Fibroblast of lung (primary cell): ENCODE results near the gene PXYLP1.

ENCODE experiments used
- CTCF ChIP-seq, 2 donors: IDR thresholded peaks in 1 of 2; conservative IDR thresholded peaks in 1 of 2; 1 replicate in 1 of 2; 2 replicates in 1 of 2; pipeline ENCODE4 v1.5.1; 2011 to 2012; ENCODE audit warnings: low read length in 2 of 2, control low read depth in 1 of 2, inconsistent platforms in 1 of 2, low read depth in 1 of 2, mild to moderate bottlenecking in 1 of 2
- EZH2 ChIP-seq: IDR thresholded peaks from 2 replicates; pipeline ENCODE4 v1.5.1; 2012; ENCODE audit warnings: low read length, control low read depth, mild to moderate bottlenecking; ENCODE audit errors: missing control alignments

DNA sequence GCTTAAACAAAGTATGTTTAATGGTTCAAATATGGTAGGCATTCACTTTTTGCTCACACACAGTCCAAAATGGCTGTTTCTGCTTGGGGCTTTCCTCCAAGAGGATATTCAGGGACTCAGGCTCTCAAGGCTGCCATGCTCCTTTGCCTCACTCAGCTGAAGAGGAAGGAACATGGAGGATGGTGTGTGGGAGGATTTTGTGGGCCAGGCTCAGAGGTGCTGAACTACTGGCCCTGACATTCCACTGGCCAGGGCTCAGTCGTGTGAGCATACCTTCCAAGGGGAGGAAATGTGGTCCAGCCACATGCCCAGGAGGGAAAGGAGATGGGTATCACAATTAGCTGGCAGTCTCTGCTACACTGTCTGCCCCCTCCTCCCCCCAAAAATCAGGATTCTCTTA is 8.7 kb downstream of the PXYLP1 start:
- no peak for TF ChIP-seq CTCF (conservative IDR thresholded peaks at IDR 0.05 in 1 of 2, IDR thresholded peaks at IDR 0.05 in 1 of 2; ENCODE audit: low read depth in 1 of 2, low read length in 2 of 2)
- TF ChIP-seq EZH2, result no peak
